Peyer's patch (tissue), 4 donors: Measurements from ENCODE around the gene NEK9. TPM values are rescaled to one million over a fixed set of nuclear protein-coding genes. Genes with fewer than 3 reads are reported as not detected.
"Not testable (repeated sequence)": the region's sequence is repeated elsewhere in the genome, so short reads cannot be mapped to it uniquely, and the experiment has no call there.

Experiments
- DNase-seq, 3 donors: peaks; one replicate each; pipeline ENCODE4 v3.0.0-alpha.2; 2017 to 2019
- H3K27ac ChIP-seq, 4 donors: fragments of 200-600 bp; sonication (generic); one replicate each; pipeline ENCODE4 v1.5.1; 2016 to 2019
- H3K27me3 ChIP-seq, 2 donors: fragments of 200-600 bp; sonication (generic); one replicate each; pipeline ENCODE4 v1.5.1; 2019
- H3K36me3 ChIP-seq, 3 donors: fragments of 200-600 bp; sonication (generic); one replicate each; pipeline ENCODE4 v1.5.1; 2016 to 2019
- H3K4me1 ChIP-seq, 4 donors: fragments of 200-600 bp; sonication (generic); one replicate each; pipeline ENCODE4 v1.5.1; 2016 to 2019
- H3K4me3 ChIP-seq, 4 donors: fragments of 200-600 bp; sonication (generic); 1 replicate in 3 of 4; 2 replicates in 1 of 4; pipeline ENCODE4 v1.5.1; 2016 to 2019; ENCODE audit warnings: mild to moderate bottlenecking in 1 of 4
- H3K9me3 ChIP-seq, 4 donors: fragments of 200-600 bp; sonication (generic); one replicate each; pipeline ENCODE4 v1.5.1; 2016 to 2019; ENCODE audit warnings: mild to moderate bottlenecking in 1 of 4
- CTCF ChIP-seq, 6 experiments: fragments of 450-650 bp in 4 of 6; fragments of 200-600 bp in 2 of 6; sonication (generic) in 1 of 6; IDR thresholded peaks; one replicate each; pipeline ENCODE4 v1.5.1; 2017 to 2019; ENCODE audit warnings: antibody characterized with exemption in 6 of 6, mild to moderate bottlenecking in 3 of 6, moderate library complexity in 1 of 6
- POLR2A ChIP-seq, 2 donors: fragments of 450-650 bp; IDR thresholded peaks; one replicate each; pipeline ENCODE4 v1.5.1; 2017; ENCODE audit warnings: antibody characterized with exemption in 2 of 2, mild to moderate bottlenecking in 2 of 2, moderate library complexity in 2 of 2
- total RNA-seq, 4 donors: library from RNA; depleted of rRNA; stranded (reverse); fragments of >200 nt; gene quantifications; one replicate each; pipeline ENCODE4 v1.1.0, GENCODE V29; 2016

NEK9 gene
- total RNA-seq, 4 donors from 2014 or later = 32.4 to 53.6 (median 42.0) TPM

GRCh38 chr14:75077794-75078193 is 49.1 kb downstream of the NEK9 start:
- Histone ChIP-seq H3K4me1 (no peaks in the 10 kb centered on the region), H3K4me3 (no peak overlapping the region), H3K27me3 (no peaks in the 10 kb centered on the region), H3K9me3 (no peaks in the 10 kb centered on the region), H3K36me3 (peaks cover 0 to 15% (median 0%) of the 10 kb centered on the region in 3 donors), H3K27ac (no peak overlapping the region)
- DNase-seq = no peak
- TF ChIP-seq CTCF (IDR thresholded peaks at IDR 0.05) (no peak), POLR2A (IDR thresholded peaks at IDR 0.05) (no peak)

GRCh38 chr14:75070383-75070782 is 56.5 kb downstream of the NEK9 start:
- TF ChIP-seq POLR2A (IDR thresholded peaks at IDR 0.05) = no peak
- no peak for DNase-seq
- H3K36me3 ChIP-seq = no peaks in the 10 kb centered on the region
- H3K4me3 ChIP-seq = peak overlapping the region in 1 of 4 donors; percentile 62
- no peaks in the 10 kb centered on the region for H3K27me3 ChIP-seq
- H3K4me1 ChIP-seq = peaks cover 0 to 17% (median 0%) of the 10 kb centered on the region in 4 donors
- peak overlapping the region in 3 of 4 donors; percentile 71 to 95 (median 93) for H3K27ac ChIP-seq
- no peaks in the 10 kb centered on the region for H3K9me3 ChIP-seq

- DNase-seq = no peak
- peaks cover 0 to 17% (median 0%) of the 10 kb centered on the region in 4 donors for H3K4me1 ChIP-seq
- peak overlapping the region; percentile 42 to 62 (median 56) for H3K4me3 ChIP-seq
- no peaks in the 10 kb centered on the region for H3K36me3 ChIP-seq
- H3K27me3 ChIP-seq = no peaks in the 10 kb centered on the region
- peak overlapping the region; percentile 71 to 95 (median 86) for H3K27ac ChIP-seq
- no peaks in the 10 kb centered on the region for H3K9me3 ChIP-seq
- no peak for TF ChIP-seq CTCF (IDR thresholded peaks at IDR 0.05)
- no peak for TF ChIP-seq POLR2A (IDR thresholded peaks at IDR 0.05)
Observed at GRCh38 chr14:75069811-75070145, 57.1 kb downstream of the NEK9 start.

- TF ChIP-seq CTCF (IDR thresholded peaks at IDR 0.05) (no peak), POLR2A (IDR thresholded peaks at IDR 0.05) (peak; percentile 38 to 44)
- DNase-seq = peak; percentile 74 to 98 (median 95)
- peak within 1 kb of the TSS; percentile 71 to 95 (median 86) for H3K27ac ChIP-seq
- no peaks in the 10 kb centered on the region for H3K27me3 ChIP-seq
- peaks cover 0 to 17% (median 0%) of the 10 kb centered on the region in 4 donors for H3K4me1 ChIP-seq
- H3K9me3 ChIP-seq = no peaks in the 10 kb centered on the region
- H3K36me3 ChIP-seq = no peaks in the 10 kb centered on the region
- H3K4me3 ChIP-seq = peak within 1 kb of the TSS; percentile 42 to 62 (median 56)
Observed at GRCh38 chr14:75069121-75069810, 57.6 kb downstream of the NEK9 start, which contains the start of gene ZC2HC1C. ZC2HC1C (plus strand) TSS chr14:75069641; CDS start chr14:75070574, 933 bp downstream.

GRCh38 chr14:75068294-75069120 is 58.3 kb downstream of the NEK9 start:
- no peaks in the 10 kb centered on the region for H3K9me3 ChIP-seq
- no peaks in the 10 kb centered on the region for H3K27me3 ChIP-seq
- no peaks in the 10 kb centered on the region for H3K36me3 ChIP-seq
- H3K4me3 ChIP-seq = peak overlapping the region; percentile 42 to 62 (median 56)
- DNase-seq = no peak
- peak overlapping the region; percentile 71 to 95 (median 86) for H3K27ac ChIP-seq
- peaks cover 0 to 17% (median under 1%) of the 10 kb centered on the region in 4 donors for H3K4me1 ChIP-seq
- no peak for TF ChIP-seq POLR2A (IDR thresholded peaks at IDR 0.05)
- no peak for TF ChIP-seq CTCF (IDR thresholded peaks at IDR 0.05)

- not testable (repeated sequence) for H3K27me3 ChIP-seq, H3K36me3 ChIP-seq, DNase-seq, H3K9me3 ChIP-seq
- H3K4me3 ChIP-seq = peak overlapping the region in 2 of 4 donors; percentile 54 to 62
- H3K4me1 ChIP-seq = peaks cover 0 to 24% (median 2%) of the 10 kb centered on the region in 4 donors
- peak overlapping the region in 3 of 4 donors; percentile 71 to 95 (median 93) for H3K27ac ChIP-seq
Observed at GRCh38 chr14:75067765-75068164, 59.1 kb downstream of the NEK9 start.
